GM23248 (cell line): Measurements from ENCODE around the gene AXIN1.

ENCODE experiments used
- EZH2 ChIP-seq: fragments of 200-600 bp; sonication (generic); IDR thresholded peaks from 2 replicates; pipeline ENCODE4 v1.6.1; 2018; ENCODE audit warnings: antibody characterized with exemption, mild to moderate bottlenecking; ENCODE audit not compliant: insufficient read depth, poor library complexity, severe bottlenecking
- EZH2phosphoT487 ChIP-seq: fragments of 200-600 bp; sonication (generic); IDR thresholded peaks from 2 replicates; pipeline ENCODE4 v1.6.1; 2018; ENCODE audit warnings: antibody characterized with exemption, moderate library complexity, mild to moderate bottlenecking, low read depth; ENCODE audit not compliant: insufficient read depth

- TF ChIP-seq EZH2phosphoT487 (no peak), EZH2 (no peak)
Measured at GRCh38 chr16:296806-297510, 55.6 kb downstream of the AXIN1 start.
